Nucleus accumbens (tissue), 56 donors: ENCODE data around the gene GPLD1.

ENCODE experiments used
- DNase-seq, 56 donors: peaks; one replicate each; lab custom pipeline; 2025; lab: John Stamatoyannopoulos, UW

GPLD1 gene

DNA sequence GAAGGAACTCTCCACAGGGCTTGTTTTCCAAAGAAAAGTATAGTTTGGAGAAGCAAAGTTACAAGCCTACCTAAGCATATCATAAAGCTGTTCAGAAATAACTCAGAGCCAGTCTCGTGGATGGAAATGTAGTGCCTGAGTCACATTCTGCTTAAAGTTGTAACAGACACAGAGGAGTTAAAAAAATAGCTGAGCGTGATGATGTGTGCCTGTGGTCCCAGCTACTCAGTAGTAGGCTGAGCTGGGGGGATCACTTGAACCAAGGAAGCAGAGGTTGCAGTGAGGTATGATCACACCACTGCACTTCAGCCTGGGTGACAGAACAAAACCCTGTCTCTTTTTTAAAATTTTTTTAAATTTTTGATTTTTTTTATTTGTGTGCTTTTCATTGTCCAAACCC is 12.0 kb upstream of the GPLD1 start:
- DNase-seq, result no peak

DNA sequence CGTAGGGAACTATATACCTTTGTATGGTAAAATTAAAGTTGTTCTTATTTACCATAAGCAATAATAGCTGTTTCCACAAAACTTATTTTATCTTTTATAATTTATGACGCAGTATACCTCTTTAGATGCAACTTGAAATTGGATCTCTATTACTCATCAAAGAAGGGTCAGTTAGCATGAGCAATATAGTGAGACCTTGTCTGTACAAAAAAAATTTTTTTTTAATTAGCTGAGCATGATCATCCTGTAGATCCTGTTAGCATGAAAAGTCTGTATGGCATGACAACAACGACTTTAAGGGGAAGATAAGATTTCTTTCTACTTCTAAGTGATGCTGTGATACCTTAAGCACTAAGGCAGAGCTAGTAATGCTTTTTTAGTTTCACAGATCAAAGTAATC is 11.3 kb upstream of the GPLD1 start:
- DNase-seq, result no peak

- no peak for DNase-seq
Measured at GRCh38 chr6:24497254-24497970, 8.0 kb upstream of the GPLD1 start.

DNA sequence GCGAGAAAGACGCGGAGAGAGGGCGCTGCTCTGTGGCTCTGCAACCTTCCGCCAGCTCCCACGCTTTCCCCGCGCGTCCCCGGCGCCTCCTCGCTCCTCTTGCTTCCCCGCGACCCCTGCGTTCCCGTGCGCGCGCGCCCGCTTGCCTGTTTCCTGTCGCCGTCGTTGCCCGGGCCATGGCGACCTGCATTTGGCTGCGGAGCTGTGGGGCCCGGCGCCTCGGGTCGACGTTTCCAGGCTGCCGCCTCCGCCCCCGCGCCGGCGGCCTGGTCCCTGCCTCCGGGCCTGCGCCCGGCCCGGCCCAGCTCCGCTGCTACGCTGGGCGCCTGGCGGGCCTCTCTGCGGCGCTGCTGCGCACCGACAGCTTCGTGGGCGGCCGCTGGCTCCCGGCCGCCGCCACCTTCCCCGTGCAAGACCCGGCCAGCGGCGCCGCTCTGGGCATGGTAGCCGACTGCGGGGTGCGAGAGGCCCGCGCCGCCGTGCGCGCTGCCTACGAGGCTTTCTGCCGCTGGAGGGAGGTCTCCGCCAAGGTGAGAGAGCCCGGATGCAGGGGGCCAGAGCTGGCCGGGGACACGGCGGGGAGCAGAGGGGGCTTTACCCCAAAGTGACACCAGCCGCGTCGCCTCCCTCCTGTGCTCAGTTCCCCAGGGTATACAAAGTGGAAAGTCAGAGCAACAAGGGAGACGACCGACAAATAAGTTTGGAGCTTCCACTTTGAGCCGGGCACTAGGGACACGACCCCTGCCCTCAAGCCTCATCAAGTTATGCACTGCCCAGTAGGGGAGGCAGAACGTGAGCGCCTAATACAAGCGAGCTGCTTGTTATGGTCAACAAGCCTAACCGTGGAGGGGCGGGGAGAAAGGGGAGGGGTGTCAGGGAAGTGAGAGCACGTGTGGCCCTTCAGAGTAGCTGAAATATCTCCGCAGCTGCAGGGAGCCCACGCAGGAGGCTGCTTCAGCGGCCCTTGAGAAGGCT is 5.7 kb upstream of the GPLD1 start, which contains the start of gene ALDH5A1:
Gene ALDH5A1 (plus strand): TSS at position 149 of the 975 bp plus-strand sequence. CDS start 28 bp downstream, at position 177.
- peak in 53 of 56 donors; percentile 7 to 86 (median 57) for DNase-seq

- peak in 3 of 56 donors; percentile 19 to 30 (median 26) for DNase-seq
Measured at GRCh38 chr6:24493945-24494820, 4.8 kb upstream of the GPLD1 start.

DNA sequence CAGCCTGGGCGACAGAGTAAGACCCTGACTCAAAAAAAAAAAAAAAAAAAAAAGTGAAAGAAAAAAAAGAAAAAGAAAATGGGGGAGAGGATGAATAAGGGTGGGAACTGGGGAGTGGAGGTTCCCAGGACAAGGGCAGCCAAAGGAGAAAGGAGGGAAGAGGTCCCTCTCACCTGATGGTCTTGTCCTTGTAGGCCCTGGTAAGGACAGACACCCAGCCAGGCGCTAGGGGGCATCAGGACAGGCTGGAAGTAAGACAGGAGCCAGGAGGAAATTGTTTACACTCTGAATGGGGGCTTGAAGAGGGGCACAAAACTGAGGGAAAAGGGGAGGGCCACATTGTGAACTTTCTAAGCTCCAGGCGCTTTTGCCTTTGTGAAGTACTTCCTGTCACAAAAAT is 3.1 kb upstream of the GPLD1 start:
- no peak for DNase-seq

DNA sequence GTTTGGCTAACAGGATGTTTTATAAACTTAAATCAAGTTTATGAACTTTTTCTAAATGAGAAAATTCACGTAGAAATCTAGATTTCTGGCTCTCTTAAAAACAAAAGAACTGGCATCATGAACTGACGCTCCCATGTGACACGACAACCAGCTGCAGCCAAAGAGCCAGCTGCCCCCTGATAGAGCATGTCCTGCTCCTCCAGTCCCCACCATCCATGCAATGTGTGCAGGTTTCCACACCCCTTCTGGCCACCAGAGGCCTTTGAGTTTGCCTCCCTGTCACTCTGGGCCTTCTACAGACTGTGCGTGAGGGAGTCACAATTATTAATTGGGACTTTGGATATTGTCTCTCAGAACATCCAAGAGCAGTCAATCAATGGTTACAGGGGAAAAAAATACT is 1.6 kb upstream of the GPLD1 start:
- no peak for DNase-seq

DNA sequence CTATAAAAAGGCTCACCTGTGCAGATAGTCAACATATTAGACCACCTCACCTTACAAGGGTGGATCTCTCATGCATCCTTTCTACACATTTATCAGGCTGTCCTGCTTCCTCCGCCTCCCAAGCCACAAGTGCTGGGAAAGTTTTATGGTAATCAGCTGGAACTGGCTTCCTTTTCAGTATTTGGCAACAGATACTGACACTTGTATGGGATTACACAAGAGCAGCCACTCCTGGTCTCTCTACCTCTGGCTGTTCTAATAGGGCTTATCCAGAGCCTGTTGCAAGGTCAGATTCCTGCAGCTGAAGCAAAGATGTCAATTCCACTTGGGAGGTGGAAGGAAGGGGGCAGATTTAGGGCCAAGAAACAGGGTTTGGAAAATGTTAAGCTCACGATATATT is 503 bp upstream of the GPLD1 start:
- no peak for DNase-seq

DNA sequence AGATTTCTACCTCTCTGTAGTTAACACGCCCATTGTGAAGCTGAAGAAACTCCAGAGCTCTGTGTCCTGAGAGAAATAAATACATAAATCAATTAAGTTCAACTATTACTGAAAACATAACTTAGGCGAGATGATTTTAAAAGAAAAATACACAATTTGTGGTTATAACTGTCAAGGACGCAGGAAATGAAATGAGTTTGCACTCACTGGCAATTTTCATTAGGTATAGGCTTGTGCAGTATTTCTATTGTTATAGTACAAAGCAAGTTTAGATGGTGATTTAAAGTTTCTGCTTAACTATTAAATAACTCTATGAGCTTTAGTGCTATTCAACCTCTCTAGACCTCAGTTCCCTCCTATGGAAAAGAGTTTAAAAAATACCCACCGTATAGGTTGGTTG is 3.3 kb downstream of the GPLD1 start:
- DNase-seq, result no peak

DNA sequence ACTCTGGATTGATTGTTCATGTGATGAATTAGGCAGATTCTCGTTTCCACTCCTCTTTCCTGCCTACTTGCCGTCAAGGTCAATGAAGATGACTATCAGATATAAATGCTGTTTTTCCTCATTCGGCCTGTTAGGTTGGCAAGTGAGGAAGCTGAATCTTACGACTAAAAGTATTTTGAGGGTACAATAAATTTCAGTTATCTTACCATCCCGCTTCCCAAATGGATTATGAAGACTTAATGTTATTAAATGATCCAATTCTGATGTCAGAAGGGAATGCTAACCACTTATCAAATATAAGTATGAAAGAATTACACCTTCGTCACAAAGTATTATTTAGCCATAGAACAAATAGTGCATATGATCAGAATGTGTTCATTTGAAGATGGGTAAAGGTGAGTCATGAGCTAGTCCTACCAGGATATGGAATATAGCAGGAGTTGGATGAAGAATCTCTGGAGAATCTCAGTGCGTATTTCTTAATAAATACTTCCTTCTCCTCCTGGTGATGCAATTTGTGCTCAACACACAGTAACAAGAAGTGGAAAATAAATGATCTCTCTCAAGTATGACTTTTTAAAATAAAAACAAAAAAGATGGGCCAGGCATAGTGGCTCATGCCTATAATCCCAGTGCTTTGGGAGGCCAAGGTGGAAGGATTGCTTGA is 4.6 kb downstream of the GPLD1 start:
- no peak for DNase-seq

DNA sequence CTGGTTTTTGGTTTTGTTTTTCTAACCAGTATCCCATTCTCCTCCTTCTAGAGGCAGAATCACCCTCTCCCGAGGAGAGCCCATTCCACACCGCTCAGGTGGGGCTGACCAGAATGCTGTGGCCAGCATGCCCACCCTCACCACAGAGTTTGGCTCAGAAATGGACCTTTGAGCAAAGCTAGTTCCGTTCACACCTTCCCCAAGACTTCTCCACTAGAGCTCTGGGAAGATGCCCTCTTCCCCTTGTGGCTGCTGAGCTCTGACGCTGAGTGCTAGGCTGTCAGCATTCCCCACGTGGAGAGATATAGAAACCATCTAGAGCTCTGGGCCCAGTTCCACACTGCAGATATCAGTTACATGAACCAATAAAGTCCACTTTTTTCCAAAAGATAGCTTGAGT is 7.9 kb downstream of the GPLD1 start:
- DNase-seq, result no peak

GRCh38 chr6:24480705-24481104 is 8.7 kb downstream of the GPLD1 start:
- no peak for DNase-seq

GRCh38 chr6:24478903-24479302 is 10.5 kb downstream of the GPLD1 start:
- DNase-seq, result no peak

DNA sequence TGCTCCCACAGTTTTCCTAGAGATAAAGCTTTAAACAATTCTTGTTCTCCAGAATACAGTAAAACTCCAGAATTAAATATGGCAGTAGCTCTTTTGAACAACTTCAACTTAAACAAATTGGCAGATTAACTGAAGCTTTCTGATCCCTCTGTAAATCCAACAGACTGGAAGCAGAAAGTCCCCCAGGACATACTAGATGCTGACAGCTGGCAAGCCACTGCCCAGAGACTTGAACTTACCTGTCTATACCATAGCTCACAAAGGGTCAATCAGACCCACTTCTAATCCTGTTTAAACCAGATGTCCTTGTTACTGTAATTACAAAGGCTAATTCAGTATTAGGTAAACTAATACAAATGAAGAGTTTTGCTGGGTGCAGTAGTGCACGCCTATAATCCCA is 12.3 kb downstream of the GPLD1 start:
- DNase-seq, result no peak

GRCh38 chr6:24476631-24477030 is 12.7 kb downstream of the GPLD1 start:
- no peak for DNase-seq

DNA sequence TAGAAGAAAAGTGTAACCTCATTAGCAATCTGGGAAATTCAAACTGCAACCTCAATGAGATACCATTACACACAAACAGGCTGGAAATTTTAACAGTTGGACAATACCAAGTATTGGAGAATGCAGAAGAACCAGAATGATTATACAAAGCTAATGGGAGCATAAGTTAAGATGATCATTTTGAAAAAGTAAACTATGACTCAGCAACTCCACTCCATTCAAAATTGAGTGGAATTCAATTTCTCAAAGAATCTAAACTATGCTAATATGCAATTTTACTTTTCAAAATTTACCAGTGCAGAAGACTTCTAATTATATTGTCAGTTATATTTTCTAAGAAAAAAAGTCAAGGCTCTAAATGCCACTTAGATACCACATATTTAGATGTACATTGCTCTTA is 17.2 kb downstream of the GPLD1 start:
- no peak for DNase-seq

GRCh38 chr6:24469811-24470210 is 19.6 kb downstream of the GPLD1 start:
- DNase-seq, result no peak

DNA sequence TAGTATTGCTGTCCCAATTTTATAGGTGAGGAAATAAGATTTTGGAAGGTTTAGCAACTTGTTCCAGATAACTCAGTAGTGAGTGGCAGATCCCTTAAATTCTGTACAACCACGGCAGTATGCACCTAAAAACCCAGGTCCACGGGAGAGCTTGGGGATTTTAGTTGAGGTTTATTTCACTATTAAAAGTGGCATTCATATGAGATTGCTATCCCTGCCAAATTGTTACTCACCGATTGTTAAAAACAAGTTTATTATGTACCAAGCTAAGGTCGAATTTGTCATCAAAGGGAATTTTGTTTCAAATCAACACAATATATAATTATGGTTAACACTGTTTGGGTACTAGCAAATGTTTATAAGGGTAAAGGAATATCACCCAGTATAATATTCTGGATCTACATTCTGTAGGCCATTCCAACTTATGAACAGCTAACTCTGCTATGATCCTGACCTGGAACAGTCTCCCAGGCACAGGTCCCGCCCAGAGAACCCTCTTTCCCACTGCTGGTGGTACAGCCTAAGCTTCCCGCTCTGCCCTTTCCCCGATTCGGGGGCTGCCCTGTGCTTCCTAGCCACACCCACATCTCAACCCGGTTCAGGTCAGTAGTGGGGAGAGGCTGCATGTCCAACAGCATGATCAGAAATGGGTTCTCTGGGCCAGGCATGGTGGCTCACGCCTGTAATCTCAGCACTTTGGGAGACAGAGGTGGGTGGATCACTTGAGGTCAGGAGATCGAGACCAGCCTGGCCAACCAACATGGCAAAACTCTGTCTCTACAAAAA is 24.9 kb downstream of the GPLD1 start:
- DNase-seq, result no peak

GRCh38 chr6:24460966-24461365 is 28.4 kb downstream of the GPLD1 start:
- DNase-seq, result no peak
